WTC11 (cell line): ENCODE results near the gene KDM5A. TPM values are rescaled to one million over a fixed set of nuclear protein-coding genes. Genes with fewer than 3 reads are reported as not detected.
"Not testable (repeated sequence)": the region's sequence is repeated elsewhere in the genome, so short reads cannot be mapped to it uniquely, and the experiment has no call there.

Source experiments
- ATAC-seq: fragments of 200-7000 bp; cut with Tn5 transposase; 2 replicates; pipeline ENCODE4 v1.10.0; 2021; ENCODE audit warnings: mild to moderate bottlenecking, moderate library complexity
- CTCF ChIA-PET: fragments of 300-600 bp; sonication (Branson Sonifier 250); formaldehyde crosslinking; loops from one replicate; lab custom pipeline; 2021; ENCODE audit warnings: antibody characterized with exemption; lab: Charles Lee
- POLR2A ChIA-PET: fragments of 350-600 bp; sonication (Branson Sonifier 250); formaldehyde crosslinking; loops from one replicate; lab custom pipeline; 2021; ENCODE audit warnings: antibody characterized with exemption; lab: Charles Lee
- DNase-seq: peaks from one replicate; pipeline ENCODE4 v3.0.0; 2021; ENCODE audit warnings: low spot score
- H3K27ac Mint-ChIP-seq: 2 replicates; pipeline ENCODE4 v1.8.0; 2021; ENCODE audit warnings: mixed read lengths
- H3K27me3 Mint-ChIP-seq: 2 replicates; pipeline ENCODE4 v1.8.0; 2021; ENCODE audit warnings: low read depth, mild to moderate bottlenecking, moderate library complexity, mixed read lengths
- H3K36me3 Mint-ChIP-seq: 2 replicates; pipeline ENCODE4 v1.8.0; 2021; ENCODE audit warnings: mixed read lengths
- H3K4me1 Mint-ChIP-seq: 2 replicates; pipeline ENCODE4 v1.8.0; 2022; ENCODE audit warnings: mixed read lengths
- H3K4me3 Mint-ChIP-seq: 2 replicates; pipeline ENCODE4 v1.8.0; 2021; ENCODE audit warnings: mild to moderate bottlenecking, moderate library complexity, mixed read lengths
- H3K9me3 Mint-ChIP-seq: 2 replicates; pipeline ENCODE4 v1.8.0; 2021; ENCODE audit warnings: mixed read lengths
- CREB1 ChIP-seq: sonication (generic); formaldehyde crosslinking; IDR thresholded peaks from 2 replicates; pipeline ENCODE4 v1.8.0; 2023; ENCODE audit warnings: mild to moderate bottlenecking, missing genetic modification reagents
- E2F4 ChIP-seq: sonication (generic); formaldehyde crosslinking; IDR thresholded peaks from 2 replicates; pipeline ENCODE4 v1.8.1; 2022; ENCODE audit warnings: low read depth, mild to moderate bottlenecking, moderate library complexity, missing genetic modification reagents, borderline replicate concordance
- FOXP4 ChIP-seq: sonication (generic); formaldehyde crosslinking; IDR thresholded peaks from 2 replicates; pipeline ENCODE4 v1.8.0; 2022; ENCODE audit warnings: mild to moderate bottlenecking, missing genetic modification reagents
- HMGXB4 ChIP-seq: sonication (generic); formaldehyde crosslinking; IDR thresholded peaks from 2 replicates; pipeline ENCODE4 v1.8.1; 2023; ENCODE audit warnings: mild to moderate bottlenecking, moderate library complexity, missing genetic modification reagents
- JAZF1 ChIP-seq: fragments of 250-450 bp; sonication (Bioruptor Pico); IDR thresholded peaks from 2 replicates; pipeline ENCODE4 v1.9.0; 2021; ENCODE audit warnings: moderate library complexity, mild to moderate bottlenecking, inconsistent platforms
- RELA ChIP-seq: sonication (generic); formaldehyde crosslinking; IDR thresholded peaks from 2 replicates; pipeline ENCODE4 v1.8.1; 2022; ENCODE audit warnings: missing genetic modification reagents, mild to moderate bottlenecking, borderline replicate concordance
- ZNF121 ChIP-seq: sonication (generic); formaldehyde crosslinking; IDR thresholded peaks from 2 replicates; pipeline ENCODE4 v1.8.0; 2023; ENCODE audit warnings: missing genetic modification reagents
- total RNA-seq: library from RNA; stranded (reverse); gene quantifications from 3 replicates; pipeline ENCODE4 v1.2.3, GENCODE V29; 2021
- TF ChIP-seq, protein P1 (sequence below): sonication (generic); formaldehyde crosslinking; IDR thresholded peaks from 2 replicates; pipeline ENCODE4 v1.8.1; 2022; ENCODE audit warnings: missing genetic modification reagents, borderline replicate concordance
- TF ChIP-seq, protein P2 (sequence below): sonication (generic); formaldehyde crosslinking; IDR thresholded peaks from 2 replicates; pipeline ENCODE4 v1.8.1; 2023; ENCODE audit warnings: mild to moderate bottlenecking, missing genetic modification reagents, borderline replicate concordance
- TF ChIP-seq, protein P3 (sequence below): fragments of 200-600 bp; IDR thresholded peaks from 2 replicates; pipeline ENCODE4 v1.8.0; 2022; ENCODE audit warnings: antibody characterized with exemption

Gene KDM5A
- total RNA-seq, 1 experiment from 2014 or later: 57.6 TPM

DNA sequence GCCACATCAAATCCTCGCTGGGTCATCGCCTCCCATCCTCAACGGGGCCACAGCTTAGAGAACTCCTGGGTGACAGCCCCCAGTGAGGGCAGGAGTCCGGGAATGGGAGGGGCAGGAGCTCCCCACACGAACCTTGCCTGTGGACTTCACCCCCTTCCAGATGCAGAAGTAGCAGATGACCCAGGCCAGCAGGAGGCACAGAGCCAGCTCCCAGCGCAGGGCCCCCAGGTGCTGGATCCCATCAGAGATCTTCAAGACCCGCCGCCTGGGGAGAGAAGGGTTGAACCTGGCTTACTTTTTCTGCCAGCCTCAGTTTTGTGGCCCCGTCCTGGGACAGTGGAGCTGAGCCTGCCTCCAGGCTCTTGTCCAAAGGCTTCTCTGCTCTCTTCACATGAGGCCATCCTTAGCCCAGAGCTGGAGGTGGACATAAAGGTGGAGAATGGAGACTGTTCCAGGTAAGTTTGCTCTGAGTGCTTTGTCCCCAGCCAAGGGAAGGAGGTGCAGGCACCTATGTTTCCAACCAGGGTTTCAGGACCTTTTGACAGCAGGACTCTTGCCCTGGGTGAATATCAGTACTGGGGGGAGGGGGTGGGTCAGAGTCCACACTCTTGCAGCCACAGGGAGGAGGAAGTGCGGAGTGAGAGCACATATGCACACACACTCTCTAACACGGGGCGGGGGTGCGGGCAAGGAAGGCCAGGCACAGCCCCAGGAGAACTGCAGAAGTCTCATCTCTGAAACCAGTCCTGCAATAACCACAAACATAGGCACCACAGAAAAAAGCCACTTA, 151.9 kb downstream of the KDM5A start:
- CTCF ChIA-PET: no interaction called here
- POLR2A ChIA-PET: no interaction called here

GRCh38 chr12:236445-236844, 152.7 kb downstream of the KDM5A start:
- DNase-seq: no peak
- Mint-ChIP-seq H3K36me3 (peaks cover 27% of the 10 kb centered on the region), H3K9me3 (peaks cover 43% of the 10 kb centered on the region), H3K27me3 (peaks cover 13% of the 10 kb centered on the region), H3K4me3 (no peak overlapping the region), H3K27ac (no peak overlapping the region), H3K4me1 (no peaks in the 10 kb centered on the region)
- no peak for TF ChIP-seq CREB1 (CRISPR knock-in tag)
- ATAC-seq: no peak
- ChIA-PET POLR2A (no interaction called here), CTCF (no interaction called here)

More for the DNA sequence above, 151.9 kb downstream of the KDM5A start:
- TF ChIP-seq CREB1 (CRISPR knock-in tag): no peak
- Mint-ChIP-seq H3K36me3 (peaks cover 27% of the 10 kb centered on the region), H3K4me1 (no peaks in the 10 kb centered on the region), H3K27me3 (peaks cover 13% of the 10 kb centered on the region), H3K27ac (no peak overlapping the region), H3K4me3 (no peak overlapping the region), H3K9me3 (peaks cover 43% of the 10 kb centered on the region)
- ATAC-seq (no peak), DNase-seq (no peak)

GRCh38 chr12:235967-236366, 153.2 kb downstream of the KDM5A start:
- H3K4me3 Mint-ChIP-seq, H3K27ac Mint-ChIP-seq, H3K4me1 Mint-ChIP-seq, POLR2A ChIA-PET, ATAC-seq, CTCF ChIA-PET, DNase-seq: not testable (repeated sequence)
- H3K36me3 Mint-ChIP-seq: peaks cover 27% of the 10 kb centered on the region
- H3K27me3 Mint-ChIP-seq: peaks cover 13% of the 10 kb centered on the region
- H3K9me3 Mint-ChIP-seq: peaks cover 43% of the 10 kb centered on the region

DNA sequence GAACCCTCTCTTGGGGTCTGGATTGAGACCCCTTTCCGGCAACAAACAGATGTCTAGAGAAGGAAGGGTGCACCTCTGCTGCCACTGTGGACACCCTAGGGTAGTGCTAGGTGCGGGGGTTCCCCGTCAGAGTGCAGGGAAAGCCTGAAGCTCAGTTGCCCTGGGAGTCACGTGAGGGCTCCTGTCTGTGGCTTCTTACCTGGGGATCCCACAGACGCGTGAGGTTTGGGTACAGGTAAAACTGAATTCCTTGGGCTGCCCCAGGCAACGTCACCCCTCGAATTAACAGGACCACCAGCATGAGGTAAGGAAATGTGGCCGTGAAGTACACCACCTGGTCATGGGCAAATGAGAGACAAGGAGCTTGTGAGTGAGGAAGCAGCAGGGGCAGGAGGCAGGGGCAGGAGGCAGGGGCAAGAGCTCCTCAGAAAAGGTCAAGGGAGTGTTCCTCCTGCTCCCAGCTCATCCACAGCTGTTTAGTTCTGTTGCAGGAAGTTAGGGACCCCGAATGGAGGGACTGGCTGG, 154.2 kb downstream of the KDM5A start:
- peaks cover 27% of the 10 kb centered on the region for H3K36me3 Mint-ChIP-seq
- no peak overlapping the region for H3K4me3 Mint-ChIP-seq
- peaks cover 10% of the 10 kb centered on the region for H3K4me1 Mint-ChIP-seq
- POLR2A ChIA-PET: no interaction called here
- H3K27me3 Mint-ChIP-seq: peaks cover 13% of the 10 kb centered on the region
- ATAC-seq (no peak), DNase-seq (no peak)
- H3K9me3 Mint-ChIP-seq: peaks cover 43% of the 10 kb centered on the region
- no peak overlapping the region for H3K27ac Mint-ChIP-seq
- CTCF ChIA-PET: interaction anchor here (3.2 kb wide), 1 partner anchor 15 kb away, joined by 30 read pairs; no protein-coding TSS in a partner anchor
- TF ChIP-seq FOXP4 (CRISPR knock-in tag): no peak
- TF ChIP-seq E2F4 (CRISPR knock-in tag): no peak
- TF ChIP-seq, protein P1, sequence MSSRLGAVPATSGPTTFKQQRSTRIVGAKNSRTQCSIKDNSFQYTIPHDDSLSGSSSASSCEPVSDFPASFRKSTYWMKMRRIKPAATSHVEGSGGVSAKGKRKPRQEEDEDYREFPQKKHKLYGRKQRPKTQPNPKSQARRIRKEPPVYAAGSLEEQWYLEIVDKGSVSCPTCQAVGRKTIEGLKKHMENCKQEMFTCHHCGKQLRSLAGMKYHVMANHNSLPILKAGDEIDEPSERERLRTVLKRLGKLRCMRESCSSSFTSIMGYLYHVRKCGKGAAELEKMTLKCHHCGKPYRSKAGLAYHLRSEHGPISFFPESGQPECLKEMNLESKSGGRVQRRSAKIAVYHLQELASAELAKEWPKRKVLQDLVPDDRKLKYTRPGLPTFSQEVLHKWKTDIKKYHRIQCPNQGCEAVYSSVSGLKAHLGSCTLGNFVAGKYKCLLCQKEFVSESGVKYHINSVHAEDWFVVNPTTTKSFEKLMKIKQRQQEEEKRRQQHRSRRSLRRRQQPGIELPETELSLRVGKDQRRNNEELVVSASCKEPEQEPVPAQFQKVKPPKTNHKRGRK: no peak
- no peak for TF ChIP-seq RELA (CRISPR knock-in tag)
- TF ChIP-seq, protein P2, sequence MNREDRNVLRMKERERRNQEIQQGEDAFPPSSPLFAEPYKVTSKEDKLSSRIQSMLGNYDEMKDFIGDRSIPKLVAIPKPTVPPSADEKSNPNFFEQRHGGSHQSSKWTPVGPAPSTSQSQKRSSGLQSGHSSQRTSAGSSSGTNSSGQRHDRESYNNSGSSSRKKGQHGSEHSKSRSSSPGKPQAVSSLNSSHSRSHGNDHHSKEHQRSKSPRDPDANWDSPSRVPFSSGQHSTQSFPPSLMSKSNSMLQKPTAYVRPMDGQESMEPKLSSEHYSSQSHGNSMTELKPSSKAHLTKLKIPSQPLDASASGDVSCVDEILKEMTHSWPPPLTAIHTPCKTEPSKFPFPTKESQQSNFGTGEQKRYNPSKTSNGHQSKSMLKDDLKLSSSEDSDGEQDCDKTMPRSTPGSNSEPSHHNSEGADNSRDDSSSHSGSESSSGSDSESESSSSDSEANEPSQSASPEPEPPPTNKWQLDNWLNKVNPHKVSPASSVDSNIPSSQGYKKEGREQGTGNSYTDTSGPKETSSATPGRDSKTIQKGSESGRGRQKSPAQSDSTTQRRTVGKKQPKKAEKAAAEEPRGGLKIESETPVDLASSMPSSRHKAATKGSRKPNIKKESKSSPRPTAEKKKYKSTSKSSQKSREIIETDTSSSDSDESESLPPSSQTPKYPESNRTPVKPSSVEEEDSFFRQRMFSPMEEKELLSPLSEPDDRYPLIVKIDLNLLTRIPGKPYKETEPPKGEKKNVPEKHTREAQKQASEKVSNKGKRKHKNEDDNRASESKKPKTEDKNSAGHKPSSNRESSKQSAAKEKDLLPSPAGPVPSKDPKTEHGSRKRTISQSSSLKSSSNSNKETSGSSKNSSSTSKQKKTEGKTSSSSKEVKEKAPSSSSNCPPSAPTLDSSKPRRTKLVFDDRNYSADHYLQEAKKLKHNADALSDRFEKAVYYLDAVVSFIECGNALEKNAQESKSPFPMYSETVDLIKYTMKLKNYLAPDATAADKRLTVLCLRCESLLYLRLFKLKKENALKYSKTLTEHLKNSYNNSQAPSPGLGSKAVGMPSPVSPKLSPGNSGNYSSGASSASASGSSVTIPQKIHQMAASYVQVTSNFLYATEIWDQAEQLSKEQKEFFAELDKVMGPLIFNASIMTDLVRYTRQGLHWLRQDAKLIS (CRISPR knock-in tag): no peak
- TF ChIP-seq ZNF121 (CRISPR knock-in tag): no peak
- TF ChIP-seq, protein P3, sequence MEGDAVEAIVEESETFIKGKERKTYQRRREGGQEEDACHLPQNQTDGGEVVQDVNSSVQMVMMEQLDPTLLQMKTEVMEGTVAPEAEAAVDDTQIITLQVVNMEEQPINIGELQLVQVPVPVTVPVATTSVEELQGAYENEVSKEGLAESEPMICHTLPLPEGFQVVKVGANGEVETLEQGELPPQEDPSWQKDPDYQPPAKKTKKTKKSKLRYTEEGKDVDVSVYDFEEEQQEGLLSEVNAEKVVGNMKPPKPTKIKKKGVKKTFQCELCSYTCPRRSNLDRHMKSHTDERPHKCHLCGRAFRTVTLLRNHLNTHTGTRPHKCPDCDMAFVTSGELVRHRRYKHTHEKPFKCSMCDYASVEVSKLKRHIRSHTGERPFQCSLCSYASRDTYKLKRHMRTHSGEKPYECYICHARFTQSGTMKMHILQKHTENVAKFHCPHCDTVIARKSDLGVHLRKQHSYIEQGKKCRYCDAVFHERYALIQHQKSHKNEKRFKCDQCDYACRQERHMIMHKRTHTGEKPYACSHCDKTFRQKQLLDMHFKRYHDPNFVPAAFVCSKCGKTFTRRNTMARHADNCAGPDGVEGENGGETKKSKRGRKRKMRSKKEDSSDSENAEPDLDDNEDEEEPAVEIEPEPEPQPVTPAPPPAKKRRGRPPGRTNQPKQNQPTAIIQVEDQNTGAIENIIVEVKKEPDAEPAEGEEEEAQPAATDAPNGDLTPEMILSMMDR: no peak
- no peak for TF ChIP-seq HMGXB4 (CRISPR knock-in tag)
- no peak for TF ChIP-seq JAZF1
